SK-N-SH (cell line): ENCODE measurements around the gene RIPPLY3. TPM values are rescaled to one million over a fixed set of nuclear protein-coding genes. Genes with fewer than 3 reads are reported as not detected.
"Not testable (repeated sequence)": the region's sequence is repeated elsewhere in the genome, so short reads cannot be mapped to it uniquely, and the experiment has no call there.

Experiments used
- CTCF ChIA-PET: fragments of 300-600, 350-600 bp; formaldehyde crosslinking; extraction: SDS; loops from one replicate; lab custom pipeline; 2021; lab: Yijun Ruan, JAX
- POLR2A ChIA-PET: fragments of 350-600 bp; sonication (Branson Sonifier 250); formaldehyde crosslinking; extraction: SDS; loops from one replicate; lab custom pipeline; 2020; ENCODE audit warnings: antibody characterized with exemption, inconsistent platforms; lab: Yijun Ruan, JAX
- DNase-seq: peaks from one replicate; pipeline ENCODE4 v3.0.0; 2012
- H2AFZ ChIP-seq: fragments of 200-600 bp; sonication (generic); 2 replicates; pipeline ENCODE4 v1.8.1; 2016; ENCODE audit warnings: antibody characterized with exemption, mild to moderate bottlenecking, low read depth
- H3F3A ChIP-seq: fragments of 200-600 bp; sonication (generic); replicated peaks from 2 replicates; pipeline ENCODE3; 2016; ENCODE audit warnings: antibody characterized with exemption, mild to moderate bottlenecking; ENCODE audit not compliant: insufficient read depth
- H3K27ac ChIP-seq, 2 experiments: fragments of 200-500 bp in 1 of 2; fragments of 200-600 bp in 1 of 2; sonication (Bioruptor generic) in 1 of 2; sonication (generic), shearing (Covaris generic) in 1 of 2; 2 replicates each; pipeline versions ENCODE4 v1.5.1 to v1.6.1; 2014 to 2016; ENCODE audit warnings: low read depth in 2 of 2, inconsistent platforms in 1 of 2, low read length in 1 of 2, mild to moderate bottlenecking in 1 of 2, mixed read lengths in 1 of 2
- H3K27me3 ChIP-seq: fragments of 200-600 bp; sonication (generic), shearing (Covaris generic); 2 replicates; pipeline ENCODE4 v1.6.1; 2016; ENCODE audit warnings: mixed run types; ENCODE audit not compliant: insufficient read depth
- H3K36me3 ChIP-seq, 2 experiments: fragments of 200-500 bp in 1 of 2; fragments of 200-600 bp in 1 of 2; sonication (Bioruptor generic) in 1 of 2; sonication (generic) in 1 of 2; replicated peaks in 1 of 2; 2 replicates each; pipeline versions ENCODE3 to v1.5.1; 2014 to 2016; ENCODE audit warnings: low read length in 1 of 2, mild to moderate bottlenecking in 1 of 2; ENCODE audit not compliant: insufficient read depth in 2 of 2, control insufficient read depth in 1 of 2
- H3K4me1 ChIP-seq, 2 experiments: fragments of 200-500 bp in 1 of 2; fragments of 200-600 bp in 1 of 2; sonication (Bioruptor generic) in 1 of 2; sonication (generic), shearing (Covaris generic) in 1 of 2; 2 replicates each; pipeline versions ENCODE4 v1.5.1 to v1.6.1; 2014 to 2016; ENCODE audit warnings: low read depth in 1 of 2, low read length in 1 of 2, mixed run types in 1 of 2; ENCODE audit not compliant: insufficient read depth in 2 of 2, control insufficient read depth in 1 of 2
- H3K4me2 ChIP-seq: fragments of 200-600 bp; sonication (generic), shearing (Covaris generic); 2 replicates; pipeline ENCODE4 v1.6.1; 2017; ENCODE audit warnings: mixed run types
- H3K4me3 ChIP-seq, 2 experiments: fragments of 200-500 bp in 1 of 2; fragments of 200-600 bp in 1 of 2; sonication (Bioruptor generic) in 1 of 2; sonication (generic), shearing (Covaris generic) in 1 of 2; 2 replicates each; pipeline versions ENCODE4 v1.5.1 to v1.8.1; 2014 to 2016; ENCODE audit warnings: low read depth in 2 of 2, inconsistent platforms in 1 of 2, low read length in 1 of 2, mild to moderate bottlenecking in 1 of 2, mixed read lengths in 1 of 2, moderate library complexity in 1 of 2
- H3K79me2 ChIP-seq: fragments of 200-600 bp; sonication (generic); 2 replicates; pipeline ENCODE4 v1.8.1; 2017; ENCODE audit warnings: mild to moderate bottlenecking; ENCODE audit not compliant: insufficient read depth
- H3K9ac ChIP-seq: fragments of 200-600 bp; sonication (generic); 2 replicates; pipeline ENCODE4 v1.6.1; 2017; ENCODE audit warnings: mixed run types
- H3K9me2 ChIP-seq: fragments of 200-600 bp; sonication (generic); 2 replicates; pipeline ENCODE4 v1.6.1; 2017; ENCODE audit warnings: mixed run types
- H3K9me3 ChIP-seq: fragments of 200-600 bp; sonication (generic); 2 replicates; pipeline ENCODE4 v1.6.1; 2017; ENCODE audit warnings: mixed run types, mild to moderate bottlenecking, moderate library complexity
- H4K20me1 ChIP-seq: fragments of 200-600 bp; sonication (generic); 2 replicates; pipeline ENCODE4 v1.6.1; 2017; ENCODE audit warnings: mild to moderate bottlenecking, mixed run types; ENCODE audit not compliant: insufficient read depth
- CHD2 ChIP-seq: fragments of 150-350 bp; IDR thresholded peaks from 2 replicates; pipeline ENCODE4 v1.6.1; 2018; ENCODE audit warnings: low read length; ENCODE audit not compliant: partially characterized antibody
- ELF1 ChIP-seq: IDR thresholded peaks from 2 replicates; pipeline ENCODE4 v1.4.0; 2012
- EP300 ChIP-seq, 2 experiments: IDR thresholded peaks; 2 replicates each; pipeline versions ENCODE4 v1.4.0 to v1.6.1; 2012; ENCODE audit warnings: borderline replicate concordance in 1 of 2, low read depth in 1 of 2, low read length in 1 of 2
- EZH2phosphoT487 ChIP-seq: fragments of 200-600 bp; sonication (generic); IDR thresholded peaks from 2 replicates; pipeline ENCODE4 v1.6.1; 2017; ENCODE audit warnings: low read depth, mixed run types, mild to moderate bottlenecking, antibody characterized with exemption, moderate library complexity, borderline replicate concordance
- FOSL2 ChIP-seq: IDR thresholded peaks from 2 replicates; pipeline ENCODE4 v1.4.0; 2012; ENCODE audit warnings: low read depth, mild to moderate bottlenecking, moderate library complexity, borderline replicate concordance
- FOXM1 ChIP-seq: IDR thresholded peaks from 2 replicates; pipeline ENCODE4 v1.4.0; 2012; ENCODE audit warnings: low read depth, mild to moderate bottlenecking
- GABPA ChIP-seq: IDR thresholded peaks from 2 replicates; pipeline ENCODE4 v1.4.0; 2012; ENCODE audit warnings: low read depth, mild to moderate bottlenecking
- JUND ChIP-seq: IDR thresholded peaks from 2 replicates; pipeline ENCODE4 v1.4.0; 2012
- MAX ChIP-seq: IDR thresholded peaks from 2 replicates; pipeline ENCODE4 v1.4.0; 2012; ENCODE audit warnings: low read depth
- MEF2A ChIP-seq: IDR thresholded peaks from 2 replicates; pipeline ENCODE4 v1.4.0; 2012; ENCODE audit warnings: low read depth, borderline replicate concordance
- NRF1 ChIP-seq: IDR thresholded peaks from 2 replicates; pipeline ENCODE4 v1.6.1; 2012; ENCODE audit warnings: low read depth, mild to moderate bottlenecking, low read length
- POLR2AphosphoS5 ChIP-seq: IDR thresholded peaks from 2 replicates; pipeline ENCODE4 v1.6.1; 2012; ENCODE audit warnings: low read depth, low read length
- TCF12 ChIP-seq: IDR thresholded peaks from 2 replicates; pipeline ENCODE4 v1.4.0; 2012
- WGBS: methylation state at CpG from one replicate; pipeline ENCODE4 v1.1.6; 2017; ENCODE audit warnings: low lambda C conversion rate; 5-methylcytosine and 5-hydroxymethylcytosine counted together
- polyA plus RNA-seq, 3 experiments: library from polyadenylated mRNA; depleted of rRNA; stranded (reverse); fragments of >200 nt; gene quantifications; 2 replicates each; pipeline ENCODE4 v1.2.3, GENCODE V29; 2012
- TF ChIP-seq, protein P1 (sequence below): IDR thresholded peaks from 2 replicates; pipeline ENCODE4; 2012

RIPPLY3 gene
- polyA plus RNA-seq, 1 of the 3 experiments (the other 2 are of a cell fraction), result 0.03 TPM

DNA sequence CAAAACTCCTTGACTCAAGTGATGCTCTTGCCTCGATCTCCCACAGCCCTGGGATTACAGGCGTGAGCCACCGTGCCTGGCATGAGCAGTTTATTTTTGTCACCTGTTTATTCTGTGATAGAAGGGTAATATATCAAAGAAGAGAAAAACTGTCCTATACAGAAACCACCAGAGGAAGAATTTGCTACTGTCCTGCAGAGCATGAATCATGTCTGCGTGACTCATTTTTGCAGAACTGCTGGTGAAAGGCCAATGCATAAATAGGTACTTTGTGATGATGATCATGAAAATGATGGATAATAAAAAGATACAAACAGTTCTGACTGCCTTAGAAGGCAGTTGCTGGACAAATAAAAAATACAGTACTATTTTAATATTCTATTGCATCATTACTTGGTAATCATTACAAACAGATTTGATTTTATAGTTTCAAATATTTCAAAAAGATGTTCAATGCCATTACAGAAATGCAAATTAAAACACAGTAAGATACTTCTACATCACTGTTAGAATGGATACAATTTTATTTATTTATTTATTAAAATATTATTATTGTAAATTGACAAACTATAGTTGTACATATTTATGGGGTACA is 26.5 kb downstream of the RIPPLY3 start:
- no peak overlapping the region for H3K4me3 ChIP-seq
- ChIA-PET POLR2A (no interaction called here), CTCF (no interaction called here)
- no peaks in the 10 kb centered on the region for H3K79me2 ChIP-seq
- WGBS, result 20% methylated on average over 4 of the region's 4 CpGs
- H3F3A ChIP-seq, result peaks cover 16% of the 10 kb centered on the region
- H2AFZ ChIP-seq, result no peak overlapping the region
- DNase-seq, result no peak
- H3K9me3 ChIP-seq, result no peaks in the 10 kb centered on the region
- TF ChIP-seq NRF1 (no peak), MEF2A (peak; percentile 40; the same call in 1 of the 2 replicates), JUND (peak; percentile 93), FOXM1 (no peak), GABPA (no peak), CHD2 (no peak), EP300 (IDR thresholded peaks at IDR 0.05; ENCODE audit: borderline replicate concordance in 1 of 2, low read depth in 1 of 2, low read length in 1 of 2) (0 out of 4 replicates have a peak, but pooled peaks of 1 of the 2 experiments have one; percentile 12), TCF12 (peak; percentile 75), MAX (no peak), EZH2phosphoT487 (no peak), FOSL2 (peak; percentile 97), ELF1 (no peak), POLR2AphosphoS5 (0 out of 2 replicates have a peak, but pooled peaks have one; percentile 46)
- TF ChIP-seq, protein P1, sequence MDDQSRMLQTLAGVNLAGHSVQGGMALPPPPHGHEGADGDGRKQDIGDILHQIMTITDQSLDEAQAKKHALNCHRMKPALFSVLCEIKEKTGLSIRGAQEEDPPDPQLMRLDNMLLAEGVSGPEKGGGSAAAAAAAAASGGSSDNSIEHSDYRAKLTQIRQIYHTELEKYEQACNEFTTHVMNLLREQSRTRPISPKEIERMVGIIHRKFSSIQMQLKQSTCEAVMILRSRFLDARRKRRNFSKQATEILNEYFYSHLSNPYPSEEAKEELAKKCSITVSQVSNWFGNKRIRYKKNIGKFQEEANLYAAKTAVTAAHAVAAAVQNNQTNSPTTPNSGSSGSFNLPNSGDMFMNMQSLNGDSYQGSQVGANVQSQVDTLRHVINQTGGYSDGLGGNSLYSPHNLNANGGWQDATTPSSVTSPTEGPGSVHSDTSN, result peak; percentile 89
- H3K27me3 ChIP-seq, result 0 out of 2 replicates have a peak, but pooled peaks cover 5% of the 10 kb centered on the region
- no peaks in the 10 kb centered on the region for H3K9me2 ChIP-seq
- H3K36me3 ChIP-seq, result no peaks in the 10 kb centered on the region
- no peak overlapping the region for H3K9ac ChIP-seq
- H3K4me2 ChIP-seq, result peak overlapping the region; percentile 19; the same call in 1 of the 2 replicates
- peaks cover 0 to 4% of the 10 kb centered on the region in 2 experiments; a peak in 1 of 4 replicates for H3K4me1 ChIP-seq
- no peak overlapping the region for H3K27ac ChIP-seq
- H4K20me1 ChIP-seq, result no peaks in the 10 kb centered on the region

DNA sequence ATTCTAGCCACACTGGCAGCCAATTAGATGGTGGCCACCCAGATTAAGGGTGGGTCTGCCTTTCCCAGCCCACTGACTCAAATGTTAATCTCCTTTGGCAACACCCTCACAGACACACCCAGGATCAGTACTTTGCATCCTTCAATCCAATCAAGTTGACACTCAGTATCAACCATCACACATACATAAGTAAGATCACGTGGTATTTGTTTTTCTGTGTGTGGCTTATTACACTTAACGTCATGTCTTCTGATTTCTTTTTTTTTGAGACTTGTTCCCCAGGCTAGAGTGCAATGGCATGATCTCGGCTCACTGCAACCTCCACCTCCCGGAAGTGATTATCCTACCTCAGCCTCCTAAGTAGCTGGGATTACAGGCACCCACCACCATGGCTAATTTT is 27.9 kb downstream of the RIPPLY3 start:
- H3K79me2 ChIP-seq, H3K4me1 ChIP-seq, H3K9ac ChIP-seq, H3K36me3 ChIP-seq, H3K4me2 ChIP-seq, H2AFZ ChIP-seq, DNase-seq, H3K9me2 ChIP-seq, CTCF ChIA-PET, H3K27me3 ChIP-seq, POLR2A ChIA-PET, H3K9me3 ChIP-seq, H4K20me1 ChIP-seq, H3K27ac ChIP-seq, H3K4me3 ChIP-seq: not testable (repeated sequence)
- 96% methylated on average over 4 of the region's 4 CpGs for WGBS
- peaks cover 16% of the 10 kb centered on the region for H3F3A ChIP-seq
